Panc1 (cell line): Measurements from ENCODE around the gene C20orf204. TPM values are rescaled to one million over a fixed set of nuclear protein-coding genes. Genes with fewer than 3 reads are reported as not detected.

Source experiments
- ATAC-seq: fragments of 200-7000 bp; cut with Tn5 transposase; 2 replicates; pipeline ENCODE4 v1.9.1; 2020; ENCODE audit warnings: mild to moderate bottlenecking, moderate library complexity
- BruUV-seq: library from RNA; stranded (reverse); fragments of 400-500 nt; replicated peaks from 2 replicates; lab custom pipeline; 2021; lab: Mats Ljungman, UMichigan
- CTCF ChIA-PET: fragments of 300-600 bp; sonication (Branson Sonifier 250); formaldehyde crosslinking; loops from one replicate; lab custom pipeline; 2022; ENCODE audit warnings: antibody characterized with exemption; lab: Charles Lee
- POLR2A ChIA-PET: fragments of 300-600 bp; sonication (Branson Sonifier 250); formaldehyde crosslinking; loops from one replicate; lab custom pipeline; 2022; ENCODE audit warnings: antibody characterized with exemption; lab: Charles Lee
- DNase-seq: peaks from one replicate; pipeline ENCODE4 v3.0.0-alpha.2; 2010; ENCODE audit warnings: low read depth, low spot score
- H3K27ac ChIP-seq: 2 replicates; pipeline ENCODE4 v1.5.1; 2011; ENCODE audit warnings: mild to moderate bottlenecking, low read length, inconsistent platforms
- H3K27me3 ChIP-seq: fragments of 200-500 bp; sonication (Bioruptor generic); 2 replicates; pipeline ENCODE4 v1.6.0; 2014; ENCODE audit warnings: low read length, inconsistent platforms; ENCODE audit not compliant: control insufficient read depth, insufficient read depth
- H3K36me3 ChIP-seq: fragments of 200-500 bp; sonication (Bioruptor generic); 2 replicates; pipeline ENCODE4 v1.5.1; 2014; ENCODE audit warnings: inconsistent platforms, mild to moderate bottlenecking, low read length, moderate library complexity; ENCODE audit not compliant: control insufficient read depth, insufficient read depth
- H3K4me1 ChIP-seq: 2 replicates; pipeline ENCODE4 v1.5.1; 2011; ENCODE audit warnings: inconsistent platforms, mild to moderate bottlenecking, low read length, moderate library complexity; ENCODE audit not compliant: control insufficient read depth, insufficient read depth
- H3K4me3 ChIP-seq, 2 experiments: 2 replicates each; pipeline ENCODE4 v1.5.1; 2011 to 2012; ENCODE audit warnings: low read depth in 2 of 2, low read length in 2 of 2, mild to moderate bottlenecking in 2 of 2, inconsistent platforms in 1 of 2, moderate library complexity in 1 of 2
- H3K9me3 ChIP-seq: fragments of 200-500 bp; sonication (Bioruptor generic); 2 replicates; pipeline ENCODE4 v1.5.1; 2014; ENCODE audit warnings: low read depth, mild to moderate bottlenecking, inconsistent platforms, low read length, moderate library complexity; ENCODE audit not compliant: control insufficient read depth, insufficient read depth
- POLR2AphosphoS5 ChIP-seq: IDR thresholded peaks from 2 replicates; pipeline ENCODE4 v1.6.1; 2012; ENCODE audit warnings: mild to moderate bottlenecking, low read depth, low read length, moderate library complexity
- SIN3A ChIP-seq: IDR thresholded peaks from 2 replicates; pipeline ENCODE4 v1.6.1; 2012; ENCODE audit warnings: low read depth, mild to moderate bottlenecking, low read length, moderate library complexity, borderline replicate concordance; ENCODE audit not compliant: insufficient read depth
- TCF7L2 ChIP-seq: IDR thresholded peaks from 2 replicates; pipeline ENCODE4 v1.6.1; 2011; ENCODE audit warnings: mild to moderate bottlenecking, low read depth, low read length, inconsistent platforms
- in situ Hi-C: cut with HindIII; loops from 2 replicates; pipeline ENCODE4 v1.10.0; 2016; ENCODE audit warnings: low sequenced_read_pairs, low pct_unique_long_range_greater_than_20kb
- intact Hi-C: fragments of 100-400 bp; cut with micrococcal nuclease; formaldehyde crosslinking; loops from one replicate; pipeline ENCODE4 v1.10.0; 2022; ENCODE audit not compliant: unreplicated experiment
- total RNA-seq: library from RNA; stranded (reverse); gene quantifications from one replicate; pipeline ENCODE4 v1.2.1, GENCODE V29; 2021; ENCODE audit not compliant: unreplicated experiment
- TF ChIP-seq, protein P1 (sequence below), 2 experiments: IDR thresholded peaks; 2 replicates each; pipeline ENCODE4 v1.6.1; 2011 to 2012; ENCODE audit warnings: low read depth in 2 of 2, control low read depth in 1 of 2, low read length in 1 of 2, mild to moderate bottlenecking in 1 of 2, moderate library complexity in 1 of 2; ENCODE audit not compliant: insufficient read depth in 1 of 2
- TF ChIP-seq, protein P2 (sequence below): fragments of 450-650 bp; IDR thresholded peaks from 2 replicates; pipeline ENCODE4 v1.5.1; 2017; ENCODE audit warnings: mild to moderate bottlenecking

C20orf204 gene
- total RNA-seq, 1 experiment from 2014 or later, result 1.9 TPM

DNA sequence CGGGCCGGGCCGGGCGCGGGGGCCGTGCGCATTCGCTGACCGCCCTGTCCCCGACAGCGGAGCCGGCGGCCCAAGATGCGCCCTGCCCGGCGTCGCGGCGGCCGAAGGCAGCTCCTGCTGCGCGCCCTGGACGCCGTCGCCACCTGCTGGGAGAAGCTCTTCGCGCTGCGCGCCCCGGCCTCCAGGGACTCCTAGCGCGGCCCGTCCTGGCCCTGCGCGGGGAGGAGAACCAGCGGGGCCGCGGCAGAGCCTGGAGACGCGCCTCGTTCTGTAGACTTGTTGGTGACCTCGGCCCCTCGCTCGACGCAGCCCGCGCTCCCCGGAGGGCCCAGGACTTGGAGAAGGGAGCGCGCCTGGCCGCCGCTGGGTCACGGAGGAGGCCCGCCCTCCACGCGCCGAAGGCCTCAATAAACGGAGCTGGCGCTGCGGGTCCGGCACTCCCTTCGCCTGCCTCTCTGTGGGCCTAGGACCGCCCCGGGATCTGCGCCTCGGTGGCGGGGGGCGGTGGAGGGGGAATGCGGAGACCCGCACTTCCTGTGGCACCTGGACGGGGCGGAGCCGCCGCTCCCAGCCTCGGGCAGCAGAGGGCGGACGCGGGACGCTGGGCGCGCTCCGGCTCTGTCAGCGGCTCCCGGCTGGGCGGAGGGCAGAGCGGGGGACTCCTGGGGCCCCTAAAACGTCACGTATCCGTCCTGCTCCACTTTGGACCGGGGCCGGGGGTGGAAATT, 2.7 kb downstream of the C20orf204 start:
- peak overlapping the region; percentile 64 for H3K27ac ChIP-seq
- H3K9me3 ChIP-seq, result no peaks in the 10 kb centered on the region
- no peak for DNase-seq

DNA sequence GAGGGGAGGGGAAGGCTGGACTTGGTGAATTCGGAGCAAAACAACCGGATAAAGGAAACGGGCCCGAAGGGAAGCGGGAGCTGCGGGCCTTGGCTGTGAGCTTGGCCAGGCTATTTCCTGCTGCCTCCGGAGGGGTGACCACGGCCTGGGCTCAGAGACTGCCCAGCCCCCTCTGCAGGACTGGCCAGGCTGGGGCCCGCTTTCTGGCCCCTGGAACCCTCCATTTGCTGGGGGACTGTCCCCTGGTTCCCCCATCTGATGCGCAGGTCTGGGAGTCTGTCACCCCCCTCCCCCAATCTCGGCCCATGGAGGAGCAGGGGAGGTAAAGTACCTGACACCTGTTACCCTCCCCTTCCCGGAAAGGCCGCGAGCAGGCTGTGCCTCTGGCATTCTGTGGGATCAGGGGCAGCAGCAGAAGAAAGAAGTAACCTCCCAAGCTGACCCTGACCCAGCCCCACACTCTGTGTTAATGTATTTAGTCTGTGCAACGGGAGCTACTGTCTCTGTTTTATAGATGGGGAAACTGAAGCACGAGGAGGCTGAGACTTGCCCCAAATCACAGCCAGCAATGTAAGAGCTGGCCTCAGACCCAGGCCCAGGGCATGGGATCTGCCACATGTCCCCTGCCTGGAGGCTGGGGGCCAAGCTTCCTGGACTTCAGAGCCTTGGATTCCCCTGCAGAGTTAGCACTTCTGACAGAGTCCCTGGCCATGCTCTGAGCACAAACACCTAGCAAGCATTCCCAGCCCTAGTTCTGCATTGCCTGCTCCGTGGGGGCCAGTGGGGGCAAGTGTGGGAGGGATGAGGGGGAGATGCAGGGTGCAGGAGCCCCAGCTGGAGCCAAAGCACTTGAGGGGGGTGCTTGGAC, 3.5 kb downstream of the C20orf204 start:
- BruUV-seq, result no TSS peak

More for the DNA sequence above, 2.7 kb downstream of the C20orf204 start:
- Histone ChIP-seq H3K4me1 (peaks cover 35% of the 10 kb centered on the region), H3K27me3 (no peaks in the 10 kb centered on the region), H3K36me3 (0 out of 2 replicates have a peak, but pooled peaks cover 2% of the 10 kb centered on the region), H3K4me3 (peak overlapping the region; percentile 43 to 58)
- ChIA-PET CTCF (interaction anchor here (0.7 to 2.2 kb wide), 8 partner anchors 8 to 59 kb away, joined by 3 to 14 read pairs (median 6); partner anchors contain the start of genes PRPF6, SAMD10, SOX18 and TCEA2), POLR2A (no interaction called here)
- ATAC-seq, result peak; percentile 79
- no TSS peak for BruUV-seq
- TF ChIP-seq POLR2AphosphoS5 (0 out of 2 replicates have a peak, but pooled peaks have one; percentile 47), TCF7L2 (no peak), SIN3A (no peak)
- TF ChIP-seq, protein P1, sequence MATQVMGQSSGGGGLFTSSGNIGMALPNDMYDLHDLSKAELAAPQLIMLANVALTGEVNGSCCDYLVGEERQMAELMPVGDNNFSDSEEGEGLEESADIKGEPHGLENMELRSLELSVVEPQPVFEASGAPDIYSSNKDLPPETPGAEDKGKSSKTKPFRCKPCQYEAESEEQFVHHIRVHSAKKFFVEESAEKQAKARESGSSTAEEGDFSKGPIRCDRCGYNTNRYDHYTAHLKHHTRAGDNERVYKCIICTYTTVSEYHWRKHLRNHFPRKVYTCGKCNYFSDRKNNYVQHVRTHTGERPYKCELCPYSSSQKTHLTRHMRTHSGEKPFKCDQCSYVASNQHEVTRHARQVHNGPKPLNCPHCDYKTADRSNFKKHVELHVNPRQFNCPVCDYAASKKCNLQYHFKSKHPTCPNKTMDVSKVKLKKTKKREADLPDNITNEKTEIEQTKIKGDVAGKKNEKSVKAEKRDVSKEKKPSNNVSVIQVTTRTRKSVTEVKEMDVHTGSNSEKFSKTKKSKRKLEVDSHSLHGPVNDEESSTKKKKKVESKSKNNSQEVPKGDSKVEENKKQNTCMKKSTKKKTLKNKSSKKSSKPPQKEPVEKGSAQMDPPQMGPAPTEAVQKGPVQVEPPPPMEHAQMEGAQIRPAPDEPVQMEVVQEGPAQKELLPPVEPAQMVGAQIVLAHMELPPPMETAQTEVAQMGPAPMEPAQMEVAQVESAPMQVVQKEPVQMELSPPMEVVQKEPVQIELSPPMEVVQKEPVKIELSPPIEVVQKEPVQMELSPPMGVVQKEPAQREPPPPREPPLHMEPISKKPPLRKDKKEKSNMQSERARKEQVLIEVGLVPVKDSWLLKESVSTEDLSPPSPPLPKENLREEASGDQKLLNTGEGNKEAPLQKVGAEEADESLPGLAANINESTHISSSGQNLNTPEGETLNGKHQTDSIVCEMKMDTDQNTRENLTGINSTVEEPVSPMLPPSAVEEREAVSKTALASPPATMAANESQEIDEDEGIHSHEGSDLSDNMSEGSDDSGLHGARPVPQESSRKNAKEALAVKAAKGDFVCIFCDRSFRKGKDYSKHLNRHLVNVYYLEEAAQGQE (IDR thresholded peaks at IDR 0.05; ENCODE audit: insufficient read depth in 1 of 2, low read depth in 2 of 2, low read length in 1 of 2), result 0 out of 4 replicates have a peak, but pooled peaks of 1 of the 2 experiments have one; percentile 54
- TF ChIP-seq, protein P2, sequence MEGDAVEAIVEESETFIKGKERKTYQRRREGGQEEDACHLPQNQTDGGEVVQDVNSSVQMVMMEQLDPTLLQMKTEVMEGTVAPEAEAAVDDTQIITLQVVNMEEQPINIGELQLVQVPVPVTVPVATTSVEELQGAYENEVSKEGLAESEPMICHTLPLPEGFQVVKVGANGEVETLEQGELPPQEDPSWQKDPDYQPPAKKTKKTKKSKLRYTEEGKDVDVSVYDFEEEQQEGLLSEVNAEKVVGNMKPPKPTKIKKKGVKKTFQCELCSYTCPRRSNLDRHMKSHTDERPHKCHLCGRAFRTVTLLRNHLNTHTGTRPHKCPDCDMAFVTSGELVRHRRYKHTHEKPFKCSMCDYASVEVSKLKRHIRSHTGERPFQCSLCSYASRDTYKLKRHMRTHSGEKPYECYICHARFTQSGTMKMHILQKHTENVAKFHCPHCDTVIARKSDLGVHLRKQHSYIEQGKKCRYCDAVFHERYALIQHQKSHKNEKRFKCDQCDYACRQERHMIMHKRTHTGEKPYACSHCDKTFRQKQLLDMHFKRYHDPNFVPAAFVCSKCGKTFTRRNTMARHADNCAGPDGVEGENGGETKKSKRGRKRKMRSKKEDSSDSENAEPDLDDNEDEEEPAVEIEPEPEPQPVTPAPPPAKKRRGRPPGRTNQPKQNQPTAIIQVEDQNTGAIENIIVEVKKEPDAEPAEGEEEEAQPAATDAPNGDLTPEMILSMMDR, result peak; percentile 95
- intact Hi-C loops (no loop called here), in situ Hi-C loops (no loop called here)

More for the DNA sequence above, 3.5 kb downstream of the C20orf204 start:
- Histone ChIP-seq H3K27me3 (no peaks in the 10 kb centered on the region), H3K9me3 (no peaks in the 10 kb centered on the region), H3K4me1 (peaks cover 39% of the 10 kb centered on the region), H3K27ac (peak overlapping the region; percentile 64), H3K36me3 (0 out of 2 replicates have a peak, but pooled peaks cover 2% of the 10 kb centered on the region), H3K4me3 (peak overlapping the region; percentile 43 to 58)
- no peak for DNase-seq
- no peak for TF ChIP-seq POLR2AphosphoS5
- no peak for TF ChIP-seq SIN3A
- TF ChIP-seq, protein P2, result no peak
- TF ChIP-seq TCF7L2, result no peak
- TF ChIP-seq, protein P1 (IDR thresholded peaks at IDR 0.05; ENCODE audit: insufficient read depth in 1 of 2, low read depth in 2 of 2, low read length in 1 of 2), result no peak
- ATAC-seq, result peak; percentile 30
- ChIA-PET POLR2A (no interaction called here), CTCF (interaction anchor here (1.2 to 2.2 kb wide), 5 partner anchors 10 to 59 kb away, joined by 4 to 14 read pairs (median 9); partner anchors contain the start of genes PRPF6, SAMD10, SOX18 and TCEA2)
- in situ Hi-C loops (no loop called here), intact Hi-C loops (no loop called here)
